ENCODE results near the gene ZFHX3.
A peak's percentile ranks its signal among the peaks of the same experiment; 100 is the strongest.

ZFHX3 gene

GRCh38 chr16:72947379-72948237 is 100.3 kb downstream of the ZFHX3 start:
- H3K4me1 ChIP-seq (ENCODE audit: insufficient read depth, low read length): peaks cover 35% of the 10 kb centered on the region
- H3K9me3 ChIP-seq (ENCODE audit: low read length): no peaks in the 10 kb centered on the region
- H3K4me3 ChIP-seq (ENCODE audit: low read depth in 1 of 2, low read length in 2 of 2): no peak overlapping the region
- H3K36me3 ChIP-seq (ENCODE audit: insufficient read depth, low read length): peaks cover 19% of the 10 kb centered on the region
- peak overlapping the region; percentile 33 for H3K27ac ChIP-seq (ENCODE audit: low read depth, low read length)
- H3K27me3 ChIP-seq (ENCODE audit: control insufficient read depth in 1 of 2, insufficient read depth in 2 of 2, low read length in 2 of 2): no peaks in the 10 kb centered on the region
- no peak overlapping the region for H3K9ac ChIP-seq (ENCODE audit: low read length)

DNA sequence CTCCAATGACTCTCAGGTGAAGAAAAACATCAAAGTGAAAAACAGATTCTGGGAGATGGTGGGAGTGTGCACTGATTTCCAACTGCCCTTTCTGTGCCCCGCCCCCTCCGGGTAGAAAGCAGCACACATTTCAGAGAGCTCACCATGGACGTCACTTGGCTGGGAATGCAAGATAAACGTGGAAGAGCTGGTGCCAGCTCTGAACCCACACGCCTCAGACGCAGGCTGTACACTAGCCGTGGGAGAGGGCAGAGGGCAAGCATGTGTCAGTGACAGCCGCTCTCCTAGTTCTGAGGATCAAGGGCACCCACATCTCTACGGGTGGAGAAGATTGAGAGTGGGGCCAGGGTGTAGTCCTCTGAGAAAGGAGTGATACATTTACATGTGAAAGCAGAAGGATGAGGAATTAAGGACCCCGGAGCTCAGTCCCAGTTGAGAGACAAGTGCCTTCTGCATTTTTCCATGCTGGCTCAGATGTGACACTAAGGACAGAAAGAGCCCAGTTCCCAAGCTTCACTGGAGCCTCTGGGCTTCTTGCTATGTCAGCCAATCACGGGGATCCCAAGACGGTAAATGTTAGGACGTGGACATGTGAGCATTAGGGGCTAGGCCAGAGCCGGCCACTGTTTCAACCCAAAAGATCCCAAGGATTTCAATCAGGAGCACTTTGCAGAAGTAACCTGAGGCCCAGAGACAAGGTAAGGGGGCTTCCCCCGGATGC is 101.3 kb downstream of the ZFHX3 start:
- Histone ChIP-seq H3K27ac (ENCODE audit: low read depth, low read length) (peak overlapping the region; percentile 16), H3K4me1 (ENCODE audit: insufficient read depth, low read length) (peaks cover 25% of the 10 kb centered on the region), H3K27me3 (ENCODE audit: control insufficient read depth in 1 of 2, insufficient read depth in 2 of 2, low read length in 2 of 2) (no peaks in the 10 kb centered on the region), H3K36me3 (ENCODE audit: insufficient read depth, low read length) (peaks cover 19% of the 10 kb centered on the region), H3K9me3 (ENCODE audit: low read length) (no peaks in the 10 kb centered on the region), H3K9ac (ENCODE audit: low read length) (no peak overlapping the region), H3K4me3 (ENCODE audit: low read depth in 1 of 2, low read length in 2 of 2) (no peak overlapping the region)

GRCh38 chr16:72946063-72946462 is 101.9 kb downstream of the ZFHX3 start:
- peaks cover 25% of the 10 kb centered on the region for H3K4me1 ChIP-seq (ENCODE audit: insufficient read depth, low read length)
- peaks cover 19% of the 10 kb centered on the region for H3K36me3 ChIP-seq (ENCODE audit: insufficient read depth, low read length)
- no peak overlapping the region for H3K4me3 ChIP-seq (ENCODE audit: low read depth in 1 of 2, low read length in 2 of 2)
- no peaks in the 10 kb centered on the region for H3K9me3 ChIP-seq (ENCODE audit: low read length)
- no peak overlapping the region for H3K9ac ChIP-seq (ENCODE audit: low read length)
- no peak overlapping the region for H3K27ac ChIP-seq (ENCODE audit: low read depth, low read length)
- H3K27me3 ChIP-seq (ENCODE audit: control insufficient read depth in 1 of 2, insufficient read depth in 2 of 2, low read length in 2 of 2): no peaks in the 10 kb centered on the region

DNA sequence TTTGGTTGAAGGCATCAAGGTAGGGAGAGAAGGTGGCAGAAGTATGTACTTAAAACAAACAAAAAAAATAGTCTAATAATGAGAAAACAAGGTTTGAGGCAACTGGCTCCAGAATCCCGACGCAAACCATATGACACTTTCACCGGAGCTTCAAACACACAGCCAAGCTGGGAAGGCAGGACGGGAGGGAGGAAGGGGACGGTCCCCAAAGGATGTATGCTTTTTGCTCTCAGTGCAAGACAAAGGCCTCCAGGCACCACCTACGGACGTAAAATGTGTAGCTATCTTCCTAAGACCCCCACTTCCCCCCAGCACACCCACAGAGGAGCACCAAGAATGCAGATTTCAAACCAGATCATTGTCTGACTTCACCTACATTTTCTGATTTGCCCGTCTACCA is 102.3 kb downstream of the ZFHX3 start:
- Histone ChIP-seq H3K9me3 (ENCODE audit: low read length) (no peaks in the 10 kb centered on the region), H3K27ac (ENCODE audit: low read depth, low read length) (no peak overlapping the region), H3K36me3 (ENCODE audit: insufficient read depth, low read length) (peaks cover 17% of the 10 kb centered on the region), H3K9ac (ENCODE audit: low read length) (no peak overlapping the region), H3K4me3 (ENCODE audit: low read depth in 1 of 2, low read length in 2 of 2) (no peak overlapping the region), H3K4me1 (ENCODE audit: insufficient read depth, low read length) (peaks cover 25% of the 10 kb centered on the region), H3K27me3 (ENCODE audit: control insufficient read depth in 1 of 2, insufficient read depth in 2 of 2, low read length in 2 of 2) (no peaks in the 10 kb centered on the region)

DNA sequence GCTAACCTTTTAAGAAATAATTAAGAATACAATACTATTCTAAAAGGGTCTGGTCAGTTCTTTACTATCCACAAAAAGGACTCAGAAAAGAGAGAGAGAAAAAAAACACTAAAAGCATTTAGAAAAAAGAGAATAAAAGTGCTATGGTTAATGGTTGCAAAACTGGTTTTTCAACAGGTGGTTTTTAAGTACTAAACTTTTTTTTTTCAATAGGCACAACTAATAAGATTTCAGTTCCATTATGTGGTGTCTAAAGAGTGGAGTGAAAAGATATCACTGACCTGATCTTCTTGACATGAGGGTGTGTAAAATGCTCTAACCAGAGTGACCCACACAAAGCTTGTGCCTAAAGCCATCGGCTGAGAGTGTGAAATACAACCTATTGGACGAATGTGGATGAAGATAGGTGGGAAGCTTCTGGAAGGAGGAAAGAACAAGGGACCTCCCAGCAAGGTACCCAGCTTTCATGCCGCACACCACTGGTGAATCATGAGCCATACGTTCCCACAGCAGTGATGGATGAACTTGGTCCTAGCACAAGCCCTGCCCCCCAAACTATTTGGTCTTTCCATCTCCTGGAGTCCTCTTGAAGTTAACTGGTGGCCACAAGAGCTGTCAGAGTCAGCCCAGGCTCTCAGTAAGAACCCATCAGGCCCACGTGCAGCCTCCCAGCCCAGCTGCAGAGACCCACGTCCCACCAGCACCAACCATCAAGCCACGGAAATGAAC is 103.0 kb downstream of the ZFHX3 start:
- peaks cover 25% of the 10 kb centered on the region for H3K4me1 ChIP-seq (ENCODE audit: insufficient read depth, low read length)
- no peaks in the 10 kb centered on the region for H3K27me3 ChIP-seq (ENCODE audit: control insufficient read depth in 1 of 2, insufficient read depth in 2 of 2, low read length in 2 of 2)
- H3K9ac ChIP-seq (ENCODE audit: low read length): no peak overlapping the region
- no peaks in the 10 kb centered on the region for H3K9me3 ChIP-seq (ENCODE audit: low read length)
- H3K36me3 ChIP-seq (ENCODE audit: insufficient read depth, low read length): peaks cover 10% of the 10 kb centered on the region
- H3K4me3 ChIP-seq (ENCODE audit: low read depth in 1 of 2, low read length in 2 of 2): no peak overlapping the region
- no peak overlapping the region for H3K27ac ChIP-seq (ENCODE audit: low read depth, low read length)

- Histone ChIP-seq H3K4me1 (ENCODE audit: insufficient read depth, low read length) (peaks cover 39% of the 10 kb centered on the region), H3K9me3 (ENCODE audit: low read length) (no peaks in the 10 kb centered on the region), H3K4me3 (ENCODE audit: low read depth in 1 of 2, low read length in 2 of 2) (no peak overlapping the region), H3K27ac (ENCODE audit: low read depth, low read length) (no peak overlapping the region), H3K9ac (ENCODE audit: low read length) (no peak overlapping the region), H3K36me3 (ENCODE audit: insufficient read depth, low read length) (no peaks in the 10 kb centered on the region), H3K27me3 (ENCODE audit: control insufficient read depth in 1 of 2, insufficient read depth in 2 of 2, low read length in 2 of 2) (no peaks in the 10 kb centered on the region)
These were observed 105.9 kb downstream of the ZFHX3 start for GRCh38 chr16:72942021-72942420.

- no peak overlapping the region for H3K27ac ChIP-seq (ENCODE audit: low read depth, low read length)
- H3K4me3 ChIP-seq (ENCODE audit: low read depth in 1 of 2, low read length in 2 of 2): no peak overlapping the region
- H3K9me3 ChIP-seq (ENCODE audit: low read length): no peaks in the 10 kb centered on the region
- H3K9ac ChIP-seq (ENCODE audit: low read length): no peak overlapping the region
- no peaks in the 10 kb centered on the region for H3K36me3 ChIP-seq (ENCODE audit: insufficient read depth, low read length)
- no peaks in the 10 kb centered on the region for H3K27me3 ChIP-seq (ENCODE audit: control insufficient read depth in 1 of 2, insufficient read depth in 2 of 2, low read length in 2 of 2)
- H3K4me1 ChIP-seq (ENCODE audit: insufficient read depth, low read length): peaks cover 30% of the 10 kb centered on the region
These were observed 107.0 kb downstream of the ZFHX3 start for GRCh38 chr16:72940886-72941285.

DNA sequence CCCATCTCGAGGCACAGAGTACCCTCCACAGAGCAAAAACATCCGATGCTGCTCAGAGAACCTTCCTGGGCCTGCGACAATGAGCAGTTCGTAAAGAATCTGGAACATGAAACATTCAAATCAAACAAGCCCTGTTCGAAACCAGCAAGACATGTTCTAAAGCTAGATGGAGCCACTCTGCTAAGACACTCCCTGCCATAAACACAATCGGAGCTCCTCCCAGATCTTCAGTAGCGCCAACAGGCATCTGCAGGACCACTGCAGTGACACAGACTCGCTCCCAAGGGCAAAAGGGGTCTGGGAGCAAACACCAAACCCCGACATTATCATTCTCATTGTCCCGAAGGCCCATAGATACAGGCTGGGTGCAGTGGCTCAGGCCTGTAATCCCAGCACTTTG is 108.7 kb downstream of the ZFHX3 start:
- Histone ChIP-seq H3K27me3 (ENCODE audit: control insufficient read depth in 1 of 2, insufficient read depth in 2 of 2, low read length in 2 of 2) (no peaks in the 10 kb centered on the region), H3K9me3 (ENCODE audit: low read length) (no peaks in the 10 kb centered on the region), H3K27ac (ENCODE audit: low read depth, low read length) (peak overlapping the region; percentile 66), H3K4me1 (ENCODE audit: insufficient read depth, low read length) (peaks cover 33% of the 10 kb centered on the region), H3K36me3 (ENCODE audit: insufficient read depth, low read length) (no peaks in the 10 kb centered on the region), H3K9ac (ENCODE audit: low read length) (no peak overlapping the region), H3K4me3 (ENCODE audit: low read depth in 1 of 2, low read length in 2 of 2) (peak overlapping the region in 1 of 2 donors; percentile 35)

- Histone ChIP-seq H3K4me1 (ENCODE audit: insufficient read depth, low read length) (peaks cover 33% of the 10 kb centered on the region), H3K27me3 (ENCODE audit: control insufficient read depth in 1 of 2, insufficient read depth in 2 of 2, low read length in 2 of 2) (no peaks in the 10 kb centered on the region), H3K9ac (ENCODE audit: low read length) (no peak overlapping the region), H3K4me3 (ENCODE audit: low read depth in 1 of 2, low read length in 2 of 2) (peak overlapping the region in 1 of 2 donors; percentile 40), H3K27ac (ENCODE audit: low read depth, low read length) (peak overlapping the region; percentile 66), H3K9me3 (ENCODE audit: low read length) (no peaks in the 10 kb centered on the region), H3K36me3 (ENCODE audit: insufficient read depth, low read length) (no peaks in the 10 kb centered on the region)
These were observed 109.1 kb downstream of the ZFHX3 start for GRCh38 chr16:72938795-72939164.

DNA sequence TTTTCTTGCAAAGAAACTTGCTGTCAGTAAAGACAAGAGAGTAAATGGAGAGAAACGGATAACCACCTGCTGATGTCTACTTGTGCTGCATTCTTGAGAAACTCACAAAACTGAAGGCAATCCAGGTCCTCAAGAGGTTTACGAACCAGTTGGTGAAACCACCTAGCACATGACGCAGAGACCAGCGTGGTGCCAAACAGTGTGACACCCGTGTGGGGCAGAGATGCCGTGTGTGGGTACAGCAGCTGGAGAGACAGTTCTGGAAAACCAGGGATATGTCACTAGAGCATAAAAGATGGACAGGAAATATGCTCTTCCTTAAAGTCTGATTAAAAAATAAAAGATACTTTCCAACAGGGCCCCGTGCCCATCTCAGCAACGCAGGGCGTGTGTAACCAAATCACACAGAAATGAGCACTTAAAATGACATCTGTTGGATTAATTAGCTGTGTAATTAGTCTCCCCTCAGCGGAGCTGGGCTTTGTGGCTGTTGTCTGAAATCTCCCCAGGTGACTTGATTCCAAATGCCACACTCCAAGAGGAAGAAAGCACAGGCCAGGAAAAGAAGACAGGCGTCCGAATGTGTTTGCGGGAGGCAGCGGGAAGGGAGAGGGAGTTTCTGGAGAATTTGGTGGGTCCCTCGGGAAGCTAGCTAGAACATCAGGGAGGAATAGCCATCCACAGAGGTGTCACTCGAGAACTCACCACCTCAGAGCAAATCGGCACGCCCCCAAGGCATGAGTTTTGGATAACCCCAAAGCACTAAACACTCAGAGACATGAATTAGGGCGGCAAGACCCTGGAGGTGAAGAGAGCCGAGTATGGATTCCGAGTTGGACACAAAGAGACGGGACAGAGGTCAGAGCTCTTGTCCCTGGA is 109.8 kb downstream of the ZFHX3 start:
- peak overlapping the region; percentile 66 for H3K27ac ChIP-seq (ENCODE audit: low read depth, low read length)
- H3K4me3 ChIP-seq (ENCODE audit: low read depth in 1 of 2, low read length in 2 of 2): peak overlapping the region in 1 of 2 donors; percentile 40
- no peaks in the 10 kb centered on the region for H3K27me3 ChIP-seq (ENCODE audit: control insufficient read depth in 1 of 2, insufficient read depth in 2 of 2, low read length in 2 of 2)
- no peaks in the 10 kb centered on the region for H3K9me3 ChIP-seq (ENCODE audit: low read length)
- no peak overlapping the region for H3K9ac ChIP-seq (ENCODE audit: low read length)
- H3K36me3 ChIP-seq (ENCODE audit: insufficient read depth, low read length): no peaks in the 10 kb centered on the region
- H3K4me1 ChIP-seq (ENCODE audit: insufficient read depth, low read length): peaks cover 36% of the 10 kb centered on the region
